GM12892 (cell line): ENCODE data around the gene CHD5.

Experiments used
- POLR2A ChIP-seq: IDR thresholded peaks from 2 replicates; pipeline ENCODE4 v1.6.1; 2011; ENCODE audit warnings: low read depth, low read length, control low read depth
- POLR2AphosphoS5 ChIP-seq: IDR thresholded peaks from 2 replicates; pipeline ENCODE4 v1.6.1; 2011; ENCODE audit warnings: low read depth, low read length, control low read depth

DNA sequence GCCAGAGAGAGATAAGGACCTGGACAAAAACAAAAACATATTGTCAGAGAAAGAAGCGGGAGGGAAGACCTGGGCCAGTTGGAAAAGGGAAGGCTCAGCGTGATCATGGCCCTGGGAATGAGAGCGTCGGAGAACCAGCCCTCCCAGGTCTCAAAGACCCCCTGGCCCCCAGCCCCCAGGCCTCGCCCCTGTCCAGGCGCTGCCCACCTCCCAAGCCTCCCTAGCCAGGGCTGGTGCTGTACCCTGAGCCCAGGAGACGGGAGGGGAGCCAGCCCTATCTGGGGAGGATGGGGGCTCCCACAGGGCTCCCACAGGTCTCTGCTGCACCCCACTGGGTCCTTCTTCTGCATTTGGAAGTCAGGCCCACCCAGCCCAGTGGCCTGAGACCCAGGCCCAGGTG lies 15.1 kb downstream of the CHD5 start:
- no peak for TF ChIP-seq POLR2A
- TF ChIP-seq POLR2AphosphoS5 = no peak
